ENCODE data around the gene RUNX3.

DNA sequence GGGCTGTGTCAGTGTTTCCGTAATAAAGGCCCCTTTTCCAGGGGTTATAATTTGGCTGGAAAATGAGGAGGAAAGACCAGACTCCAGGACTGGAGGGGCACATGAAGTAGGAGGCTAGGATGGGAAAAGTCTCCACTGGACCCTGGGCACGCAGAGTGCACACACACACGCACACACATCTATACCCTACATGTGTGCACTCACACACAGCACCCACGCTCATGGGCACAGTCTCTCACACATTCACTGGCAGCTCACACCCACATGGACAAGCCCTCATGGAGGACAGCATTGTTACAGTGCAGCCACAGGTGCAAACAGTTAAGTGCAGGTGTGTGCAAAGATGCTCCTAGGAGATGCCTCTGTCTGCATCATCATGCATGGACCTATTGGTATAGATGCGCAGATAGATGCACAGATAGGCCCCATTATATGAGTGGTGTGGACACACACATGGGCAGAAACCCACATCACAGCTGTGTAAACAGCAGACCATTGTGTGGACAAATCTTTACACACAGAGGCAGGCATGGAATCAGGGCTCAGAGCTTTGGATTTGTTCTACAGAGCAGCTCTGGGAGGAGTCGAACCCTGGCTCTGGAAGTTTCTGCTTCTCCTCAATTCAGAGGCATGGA, 9.1 kb upstream of the RUNX3 start:
- TF ChIP-seq, protein P1, sequence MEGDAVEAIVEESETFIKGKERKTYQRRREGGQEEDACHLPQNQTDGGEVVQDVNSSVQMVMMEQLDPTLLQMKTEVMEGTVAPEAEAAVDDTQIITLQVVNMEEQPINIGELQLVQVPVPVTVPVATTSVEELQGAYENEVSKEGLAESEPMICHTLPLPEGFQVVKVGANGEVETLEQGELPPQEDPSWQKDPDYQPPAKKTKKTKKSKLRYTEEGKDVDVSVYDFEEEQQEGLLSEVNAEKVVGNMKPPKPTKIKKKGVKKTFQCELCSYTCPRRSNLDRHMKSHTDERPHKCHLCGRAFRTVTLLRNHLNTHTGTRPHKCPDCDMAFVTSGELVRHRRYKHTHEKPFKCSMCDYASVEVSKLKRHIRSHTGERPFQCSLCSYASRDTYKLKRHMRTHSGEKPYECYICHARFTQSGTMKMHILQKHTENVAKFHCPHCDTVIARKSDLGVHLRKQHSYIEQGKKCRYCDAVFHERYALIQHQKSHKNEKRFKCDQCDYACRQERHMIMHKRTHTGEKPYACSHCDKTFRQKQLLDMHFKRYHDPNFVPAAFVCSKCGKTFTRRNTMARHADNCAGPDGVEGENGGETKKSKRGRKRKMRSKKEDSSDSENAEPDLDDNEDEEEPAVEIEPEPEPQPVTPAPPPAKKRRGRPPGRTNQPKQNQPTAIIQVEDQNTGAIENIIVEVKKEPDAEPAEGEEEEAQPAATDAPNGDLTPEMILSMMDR (IDR thresholded peaks at IDR 0.05; ENCODE audit: insufficient read depth, low read length, poor library complexity, severe bottlenecking): no peak
- no peak for TF ChIP-seq EZH2phosphoT487 (conservative IDR thresholded peaks at IDR 0.05; ENCODE audit: low read length)
